Esophagus squamous epithelium (tissue), 4 donors: ENCODE data around the gene SLC35A3.

Source experiments
- CTCF ChIP-seq, 6 experiments: fragments of 450-650 bp in 4 of 6; fragments of 200-600 bp in 2 of 6; sonication (generic) in 2 of 6; IDR thresholded peaks; one replicate each; pipeline ENCODE4 v1.5.1; 2016 to 2019; ENCODE audit warnings: antibody characterized with exemption in 6 of 6, mild to moderate bottlenecking in 4 of 6, moderate library complexity in 4 of 6
- POLR2A ChIP-seq, 4 donors: fragments of 450-650 bp; IDR thresholded peaks; one replicate each; pipeline ENCODE4 v1.6.1; 2017; ENCODE audit warnings: antibody characterized with exemption in 4 of 4, mild to moderate bottlenecking in 4 of 4, moderate library complexity in 3 of 4

- no peak for TF ChIP-seq CTCF (IDR thresholded peaks at IDR 0.05)
- TF ChIP-seq POLR2A (IDR thresholded peaks at IDR 0.05), result no peak
These were observed 17.3 kb upstream of the SLC35A3 start for GRCh38 chr1:99952522-99952921.
